Measurements from ENCODE around the gene DNAH1. TPM values are rescaled to one million over a fixed set of nuclear protein-coding genes. Genes with fewer than 3 reads are reported as not detected.

Gene DNAH1
- total RNA-seq, 5 donors from 2014 or later (not counting 1 experiment from before 2014, with no cell fraction given) = 41.5 to 72.0 (median 44.2) TPM

- DNase-seq (peak; percentile 29 to 85 (median 58)), ATAC-seq (replicated peaks in 1 of 4) (peak; percentile 66 to 69 (median 66))
- WGBS (ENCODE audit: insufficient coverage) = 47% methylated on average over 11 of the region's 13 CpGs
- CTCF ChIA-PET = interaction anchor here (0.7 to 3.8 kb wide), 7 partner anchors 11 to 246 kb away, joined by 3 to 24 read pairs (median 5); no protein-coding TSS in a partner anchor
- H3K4me1 Mint-ChIP-seq = peaks cover 8 to 18% (median 9%) of the 10 kb centered on the region in 3 donors
- no peak overlapping the region for H3K27ac ChIP-seq (ENCODE audit: low read length)
- peaks cover 0 to 23% of the 10 kb centered on the region in 2 experiments for H3K4me1 ChIP-seq (ENCODE audit: control insufficient read depth in 1 of 2, extremely low read depth in 1 of 2, insufficient read depth in 2 of 2, low read length in 2 of 2)
- H3K27me3 ChIP-seq (replicated peaks in 1 of 2; ENCODE audit: control insufficient read depth in 2 of 2, extremely low read depth in 1 of 2, insufficient read depth in 2 of 2, low read length in 1 of 2) = peaks cover 0 to 10% of the 10 kb centered on the region in 2 experiments
- POLR2A ChIA-PET = interaction anchor here in 1 of 2 donors (0.6 kb wide), 2 partner anchors 32 to 623 kb away, joined by 3 to 5 read pairs; no protein-coding TSS in a partner anchor
- no peaks in the 10 kb centered on the region for H3K36me3 Mint-ChIP-seq
- H3K27ac Mint-ChIP-seq = peak overlapping the region; percentile 28 to 71
- no peaks in the 10 kb centered on the region for H3K27me3 Mint-ChIP-seq
- H3K9me3 ChIP-seq = no peaks in the 10 kb centered on the region
- no peaks in the 10 kb centered on the region for H3K9me3 Mint-ChIP-seq
- no peak overlapping the region for H3K4me3 Mint-ChIP-seq
- H3K4me3 ChIP-seq (ENCODE audit: control insufficient read depth in 1 of 2, extremely low read depth in 1 of 2, low read length in 1 of 2) = no peak overlapping the region
- no peaks in the 10 kb centered on the region for H3K36me3 ChIP-seq (ENCODE audit: control insufficient read depth in 2 of 2, extremely low read depth in 1 of 2, insufficient read depth in 1 of 2, low read length in 1 of 2)
Measured at GRCh38 chr3:52446631-52447511, 130.8 kb downstream of the DNAH1 start.

GRCh38 chr3:52447512-52448355 is 131.6 kb downstream of the DNAH1 start:
- CTCF ChIA-PET = interaction anchor here (0.6 to 3.8 kb wide), 8 partner anchors 10 to 247 kb away, joined by 3 to 24 read pairs (median 5); no protein-coding TSS in a partner anchor
- Mint-ChIP-seq H3K9me3 (no peaks in the 10 kb centered on the region), H3K36me3 (no peaks in the 10 kb centered on the region), H3K4me3 (no peak overlapping the region), H3K4me1 (peaks cover 8 to 18% (median 9%) of the 10 kb centered on the region in 3 donors), H3K27ac (no peak overlapping the region), H3K27me3 (no peaks in the 10 kb centered on the region)
- POLR2A ChIA-PET = no interaction called here
- 83% methylated on average over 11 of the region's 12 CpGs for WGBS (ENCODE audit: insufficient coverage)
- Histone ChIP-seq H3K4me3 (ENCODE audit: control insufficient read depth in 1 of 2, extremely low read depth in 1 of 2, low read length in 1 of 2) (no peak overlapping the region), H3K27ac (ENCODE audit: low read length) (no peak overlapping the region), H3K36me3 (ENCODE audit: control insufficient read depth in 2 of 2, extremely low read depth in 1 of 2, insufficient read depth in 1 of 2, low read length in 1 of 2) (no peaks in the 10 kb centered on the region), H3K9me3 (no peaks in the 10 kb centered on the region), H3K4me1 (ENCODE audit: control insufficient read depth in 1 of 2, extremely low read depth in 1 of 2, insufficient read depth in 2 of 2, low read length in 2 of 2) (peaks cover 0 to 23% of the 10 kb centered on the region in 2 experiments), H3K27me3 (replicated peaks in 1 of 2; ENCODE audit: control insufficient read depth in 2 of 2, extremely low read depth in 1 of 2, insufficient read depth in 2 of 2, low read length in 1 of 2) (peaks cover 0 to 10% of the 10 kb centered on the region in 2 experiments)
- no peak for DNase-seq
- no peak for ATAC-seq (replicated peaks in 1 of 4)

Other genes with a start within 250 kb of the DNAH1 start
- 1 to 10 TPM in 3 of 5 donors, under 1 TPM in 2; 0.91 to 1.9 (median 1.7) TPM for gene POC1A, start 161.9 kb upstream of the DNAH1 start, total RNA-seq
- gene ALAS1, start 118.2 kb upstream of the DNAH1 start, total RNA-seq = 10 to 100 TPM; 12.2 to 32.7 (median 27.1) TPM
- gene TLR9, start 90.7 kb upstream of the DNAH1 start, total RNA-seq = 1 to 10 TPM in 3 of 5 donors, under 1 TPM in 1, not detected in 1; 0.54 to 2.9 (median 2.1) TPM
- gene TWF2, start 77.2 kb upstream of the DNAH1 start, total RNA-seq = 10 to 100 TPM; 49.8 to 99.9 (median 88.3) TPM
- gene PPM1M, start 70.6 kb upstream of the DNAH1 start, total RNA-seq = 10 to 100 TPM; 63.4 to 78.1 (median 73.4) TPM
- gene WDR82, start 37.7 kb upstream of the DNAH1 start, total RNA-seq = 100 to 1,000 TPM; 119 to 159 (median 154) TPM
- gene GLYCTK, start 28.5 kb upstream of the DNAH1 start, total RNA-seq = 10 to 100 TPM; 36.7 to 42.5 (median 37.5) TPM
- gene BAP1, start 93.7 kb downstream of the DNAH1 start, total RNA-seq = 100 to 1,000 TPM in 3 of 5 donors, 10 to 100 TPM in 2; 94.3 to 108 (median 103) TPM
- gene PHF7, start 94.3 kb downstream of the DNAH1 start, total RNA-seq = 10 to 100 TPM; 12.2 to 17.0 (median 15.7) TPM
- gene SEMA3G, start 128.8 kb downstream of the DNAH1 start, total RNA-seq = 1 to 10 TPM in 4 of 5 donors, under 1 TPM in 1; 0.75 to 1.9 (median 1.4) TPM
- gene TNNC1, start 137.7 kb downstream of the DNAH1 start, total RNA-seq = 1 to 10 TPM; 2.8 to 8.8 (median 4.5) TPM
- gene NISCH, start 139.3 kb downstream of the DNAH1 start, total RNA-seq = 100 to 1,000 TPM; 152 to 171 (median 157) TPM
- gene STAB1, start 179.0 kb downstream of the DNAH1 start, total RNA-seq = 1 to 10 TPM in 4 of 5 donors, under 1 TPM in 1; 0.38 to 2.2 (median 1.7) TPM
- 10 to 100 TPM in 2 of 5 donors, 1 to 10 TPM in 3; 1.9 to 10.9 (median 7.4) TPM for gene NT5DC2, start 217.5 kb downstream of the DNAH1 start, total RNA-seq
- 10 to 100 TPM in 2 of 5 donors, 1 to 10 TPM in 3; 2.5 to 14.8 (median 9.8) TPM for gene UQCC5, start 220.3 kb downstream of the DNAH1 start, total RNA-seq

Measured in T-cell (primary cell).